K562 (cell line): ENCODE results near the gene ZBTB32.

ENCODE experiments used
- C11orf30 ChIP-seq: fragments of 450-650 bp; IDR thresholded peaks from 2 replicates; pipeline ENCODE4 v1.6.1; 2016; ENCODE audit warnings: low read depth, mild to moderate bottlenecking
- E2F5 ChIP-seq: sonication (generic); formaldehyde crosslinking; IDR thresholded peaks from 2 replicates; pipeline ENCODE4 v1.8.0; 2022; ENCODE audit warnings: mild to moderate bottlenecking, missing genetic modification reagents
- EZH2 ChIP-seq: IDR thresholded peaks from 2 replicates; pipeline ENCODE4 v1.6.1; 2012; ENCODE audit warnings: low read depth, mild to moderate bottlenecking, inconsistent platforms, low read length, borderline replicate concordance
- FOS ChIP-seq: IDR thresholded peaks from 3 replicates; pipeline ENCODE4 v1.6.1; 2011; ENCODE audit not compliant: insufficient read length; ENCODE audit errors: extremely low read depth
- HDAC6 ChIP-seq: IDR thresholded peaks from 2 replicates; pipeline ENCODE4 v1.6.1; 2012; ENCODE audit warnings: low read depth, mild to moderate bottlenecking, control low read depth, inconsistent platforms, low read length, moderate library complexity
- HMGN3 ChIP-seq: IDR thresholded peaks from 2 replicates; pipeline ENCODE4 v1.6.1; 2011; ENCODE audit warnings: borderline replicate concordance, low read depth, mild to moderate bottlenecking, mixed read lengths, low read length; ENCODE audit not compliant: insufficient read length; ENCODE audit errors: extremely low read depth
- KDM1A ChIP-seq, 2 experiments: fragments of 450-650 bp; IDR thresholded peaks; 2 replicates each; pipeline ENCODE4 v1.6.1; 2016; ENCODE audit warnings: mild to moderate bottlenecking in 2 of 2
- MEF2A ChIP-seq: IDR thresholded peaks from 2 replicates; pipeline ENCODE4 v1.6.1; 2011; ENCODE audit warnings: low read depth, mild to moderate bottlenecking, low read length, moderate library complexity; ENCODE audit not compliant: control insufficient read depth
- POLR2A ChIP-seq: fragments of 450-650 bp; conservative IDR thresholded peaks from 2 replicates; pipeline ENCODE4 v1.6.1; 2016
- SIRT6 ChIP-seq: IDR thresholded peaks from one replicate; pipeline ENCODE4 v1.6.1; 2012; ENCODE audit warnings: low read depth, mild to moderate bottlenecking, control low read depth, inconsistent platforms, low read length, moderate library complexity
- SREBF2 ChIP-seq: sonication (generic); formaldehyde crosslinking; IDR thresholded peaks from 2 replicates; pipeline ENCODE4 v1.4.0; 2020; ENCODE audit warnings: mild to moderate bottlenecking, missing genetic modification reagents
- ZNF586 ChIP-seq: fragments of 450-650 bp; formaldehyde crosslinking; conservative IDR thresholded peaks from 2 replicates; pipeline ENCODE4 v1.4.0; 2020; ENCODE audit warnings: mild to moderate bottlenecking, moderate library complexity

DNA sequence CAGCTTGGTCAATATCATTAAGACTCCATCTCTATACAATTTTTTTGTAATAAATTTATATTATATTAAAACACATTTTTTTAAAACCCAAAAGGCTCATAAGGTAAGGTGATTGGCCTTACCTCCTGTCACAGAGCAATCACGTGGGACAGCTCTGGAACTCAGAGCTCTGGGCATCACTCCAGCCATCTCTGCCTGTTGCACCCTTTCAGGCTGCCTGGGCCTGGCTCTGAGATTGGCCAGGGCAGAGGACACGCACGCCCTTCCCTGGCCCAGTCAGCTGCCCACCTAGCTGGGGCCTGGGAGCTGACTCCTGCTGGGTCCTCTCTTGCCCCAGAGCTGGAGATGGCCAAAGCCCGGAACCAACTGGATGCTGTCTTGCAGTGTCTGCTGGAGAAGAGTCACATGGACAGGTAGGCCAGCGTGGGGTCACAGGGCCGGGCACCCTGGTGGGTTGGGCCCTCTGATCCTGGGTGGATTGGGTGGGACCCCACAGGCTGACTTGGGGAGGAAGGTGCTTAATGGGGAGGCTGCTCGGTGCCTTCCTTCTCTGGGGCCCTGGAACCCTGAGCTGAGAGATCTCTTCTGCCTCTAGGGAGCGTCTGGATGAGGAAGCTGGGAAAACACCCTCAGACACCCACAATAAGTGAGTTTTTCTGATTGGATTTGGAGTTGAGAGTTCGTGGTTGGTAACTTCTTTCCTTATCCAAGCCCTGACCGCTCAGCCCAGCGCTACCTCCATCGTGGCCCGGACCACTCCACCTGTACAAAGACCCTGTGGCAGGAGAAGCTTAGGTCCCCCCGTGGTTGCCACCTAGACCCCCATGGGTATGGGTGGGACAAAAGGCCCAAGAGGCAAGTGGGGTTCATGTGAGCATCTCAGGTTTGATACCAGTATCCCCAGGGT lies 47.7 kb downstream of the ZBTB32 start:
- TF ChIP-seq HDAC6 (no peak), FOS (no peak), E2F5 (no peak), KDM1A (IDR thresholded peaks at IDR 0.05) (no peak), C11orf30 (no peak), SREBF2 (CRISPR knock-in tag) (no peak), EZH2 (no peak), ZNF586 (CRISPR knock-in tag) (no peak), HMGN3 (no peak), SIRT6 (no peak), MEF2A (no peak), POLR2A (no peak)
